HL-60 (cell line): ENCODE data around the gene CARD14.

ENCODE experiments used
- DNase-seq, 2 experiments: peaks; one replicate each; pipeline ENCODE4 v3.0.0-alpha.2; 2010 to 2020; ENCODE audit warnings: low read depth in 1 of 2, low spot score in 1 of 2
- H3K27ac ChIP-seq: fragments of 250-450 bp; sonication (Bioruptor Pico); replicated peaks from 2 replicates; pipeline ENCODE4 v1.5.1; 2020; ENCODE audit warnings: mild to moderate bottlenecking, moderate library complexity
- H3K27me3 ChIP-seq: fragments of 250-450 bp; sonication (Bioruptor Pico); 2 replicates; pipeline ENCODE4 v1.5.1; 2021; ENCODE audit warnings: mild to moderate bottlenecking, moderate library complexity; ENCODE audit not compliant: insufficient read depth, poor library complexity, severe bottlenecking
- H3K4me3 ChIP-seq: replicated peaks from 2 replicates; pipeline ENCODE4 v1.5.1; 2011; ENCODE audit warnings: mild to moderate bottlenecking, control low read depth, low read length; ENCODE audit not compliant: insufficient read depth
- GABPA ChIP-seq: IDR thresholded peaks from 2 replicates; pipeline ENCODE4 v1.6.1; 2012; ENCODE audit warnings: low read depth
- POLR2AphosphoS5 ChIP-seq: IDR thresholded peaks from 2 replicates; pipeline ENCODE4 v1.6.1; 2012; ENCODE audit warnings: low read depth
- REST ChIP-seq: IDR thresholded peaks from 2 replicates; pipeline ENCODE4 v1.6.1; 2012; ENCODE audit warnings: low read depth; ENCODE audit not compliant: insufficient replicate concordance
- SPI1 ChIP-seq: IDR thresholded peaks from 2 replicates; pipeline ENCODE4 v1.6.1; 2012; ENCODE audit warnings: low read depth, mild to moderate bottlenecking, borderline replicate concordance
- TF ChIP-seq, protein P1 (sequence below): IDR thresholded peaks from one replicate; pipeline ENCODE4 v1.5.1; 2011; ENCODE audit warnings: low read length, control low read depth, inconsistent platforms; ENCODE audit not compliant: insufficient read depth

The CARD14 gene

DNA sequence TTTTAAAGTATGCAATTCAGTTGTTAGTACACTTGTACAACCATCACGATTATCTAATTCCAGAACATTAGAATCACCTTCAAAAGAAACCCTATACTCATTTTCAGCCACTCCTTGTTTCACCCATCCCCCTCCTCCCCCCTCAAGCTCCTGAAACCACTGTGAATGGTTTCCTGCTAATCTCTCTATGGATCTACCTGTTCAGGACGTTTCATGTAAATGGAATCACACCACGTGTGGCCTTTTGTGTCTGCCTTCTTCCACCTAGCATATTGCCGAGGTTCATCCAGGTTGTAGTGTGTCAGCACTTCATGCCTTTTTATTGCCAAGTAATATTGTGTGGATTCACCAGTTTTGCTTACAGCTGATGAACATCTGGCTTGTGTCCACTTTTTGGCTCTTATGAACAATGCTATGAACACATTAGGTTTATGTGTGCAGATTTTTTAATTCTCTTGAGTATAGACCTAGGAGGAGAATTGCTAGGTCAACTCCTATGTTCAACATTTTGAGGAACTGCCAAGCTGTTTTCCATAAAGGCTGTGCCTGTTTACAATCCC, 40.7 kb upstream of the CARD14 start:
- no peak overlapping the region for H3K4me3 ChIP-seq
- DNase-seq: no peak
- TF ChIP-seq SPI1 (no peak), GABPA (no peak), POLR2AphosphoS5 (no peak), REST (no peak)
- TF ChIP-seq, protein P1, sequence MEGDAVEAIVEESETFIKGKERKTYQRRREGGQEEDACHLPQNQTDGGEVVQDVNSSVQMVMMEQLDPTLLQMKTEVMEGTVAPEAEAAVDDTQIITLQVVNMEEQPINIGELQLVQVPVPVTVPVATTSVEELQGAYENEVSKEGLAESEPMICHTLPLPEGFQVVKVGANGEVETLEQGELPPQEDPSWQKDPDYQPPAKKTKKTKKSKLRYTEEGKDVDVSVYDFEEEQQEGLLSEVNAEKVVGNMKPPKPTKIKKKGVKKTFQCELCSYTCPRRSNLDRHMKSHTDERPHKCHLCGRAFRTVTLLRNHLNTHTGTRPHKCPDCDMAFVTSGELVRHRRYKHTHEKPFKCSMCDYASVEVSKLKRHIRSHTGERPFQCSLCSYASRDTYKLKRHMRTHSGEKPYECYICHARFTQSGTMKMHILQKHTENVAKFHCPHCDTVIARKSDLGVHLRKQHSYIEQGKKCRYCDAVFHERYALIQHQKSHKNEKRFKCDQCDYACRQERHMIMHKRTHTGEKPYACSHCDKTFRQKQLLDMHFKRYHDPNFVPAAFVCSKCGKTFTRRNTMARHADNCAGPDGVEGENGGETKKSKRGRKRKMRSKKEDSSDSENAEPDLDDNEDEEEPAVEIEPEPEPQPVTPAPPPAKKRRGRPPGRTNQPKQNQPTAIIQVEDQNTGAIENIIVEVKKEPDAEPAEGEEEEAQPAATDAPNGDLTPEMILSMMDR: no peak
- H3K27ac ChIP-seq: no peak overlapping the region
- peaks cover 3% of the 10 kb centered on the region for H3K27me3 ChIP-seq

GRCh38 chr17:80130992-80131391, 38.8 kb upstream of the CARD14 start:
- DNase-seq: no peak
- no peak overlapping the region for H3K4me3 ChIP-seq
- TF ChIP-seq, protein P1: no peak
- TF ChIP-seq GABPA: no peak
- TF ChIP-seq SPI1: no peak
- no peak for TF ChIP-seq REST
- TF ChIP-seq POLR2AphosphoS5: no peak
- H3K27me3 ChIP-seq: peaks cover 3% of the 10 kb centered on the region
- H3K27ac ChIP-seq: no peak overlapping the region

GRCh38 chr17:80132906-80133625, 36.8 kb upstream of the CARD14 start:
- H3K27me3 ChIP-seq: no peaks in the 10 kb centered on the region
- no peak overlapping the region for H3K27ac ChIP-seq
- DNase-seq: no peak
- no peak for TF ChIP-seq POLR2AphosphoS5
- no peak for TF ChIP-seq GABPA
- TF ChIP-seq, protein P1: no peak
- no peak for TF ChIP-seq SPI1
- TF ChIP-seq REST: no peak
- H3K4me3 ChIP-seq: no peak overlapping the region
